Activated CD4-positive, alpha-beta T cell treated with anti-CD3 and anti-CD28 coated beads, Interleukin-2, amount 10 ng/mL, durations not matched to agents 24 days and 14 days (primary cell): ENCODE measurements around the gene INPP5E. TPM values are rescaled to one million over a fixed set of nuclear protein-coding genes. Genes with fewer than 3 reads are reported as not detected.

ENCODE experiments used
- DNase-seq: peaks from one replicate; pipeline ENCODE4 v3.0.0; 2022
- H3K27ac Mint-ChIP-seq: one replicate; pipeline ENCODE4 v1.8.0; 2022; ENCODE audit warnings: mild to moderate bottlenecking, mixed read lengths
- H3K27me3 Mint-ChIP-seq: one replicate; pipeline ENCODE4 v1.8.0; 2022; ENCODE audit warnings: mixed read lengths
- H3K36me3 Mint-ChIP-seq: one replicate; pipeline ENCODE4 v1.8.0; 2022; ENCODE audit warnings: low read depth, mild to moderate bottlenecking, mixed read lengths
- H3K4me1 Mint-ChIP-seq: one replicate; pipeline ENCODE4 v1.8.0; 2021; ENCODE audit warnings: mixed read lengths
- H3K4me3 Mint-ChIP-seq: one replicate; pipeline ENCODE4 v1.8.0; 2022; ENCODE audit warnings: mild to moderate bottlenecking, moderate library complexity, mixed read lengths
- H3K9me3 Mint-ChIP-seq: one replicate; pipeline ENCODE4 v1.8.0; 2021; ENCODE audit warnings: mixed read lengths
- intact Hi-C: fragments of 100-400 bp; cut with micrococcal nuclease; formaldehyde crosslinking; loops from one replicate; pipeline ENCODE4 v1.15.1; 2023
- total RNA-seq: library from RNA; stranded (reverse); gene quantifications from 2 replicates; pipeline ENCODE4 v1.2.3, GENCODE V29; 2022

Gene INPP5E
- total RNA-seq, 1 donor from 2014 or later = 20.6 TPM

DNA sequence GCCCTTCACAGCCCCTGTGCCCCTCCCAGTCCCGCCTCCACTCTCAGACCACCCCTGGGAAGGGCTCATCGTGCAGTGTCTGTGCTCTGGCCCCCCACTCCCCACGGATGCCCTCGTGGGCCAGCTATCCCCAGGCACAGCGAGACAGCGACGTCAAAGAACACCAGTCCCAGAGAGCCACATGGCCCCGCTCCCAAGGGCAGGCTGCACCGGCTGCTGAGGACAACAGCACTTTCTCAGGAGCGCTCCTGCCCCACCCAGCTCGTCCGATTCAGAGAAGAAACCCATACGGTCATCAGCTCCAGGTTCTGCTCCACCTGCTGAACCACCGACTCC is 34.9 kb downstream of the INPP5E start:
- no peak for DNase-seq
- Mint-ChIP-seq H3K9me3 (no peaks in the 10 kb centered on the region), H3K4me1 (peaks cover 48% of the 10 kb centered on the region), H3K4me3 (peak overlapping the region; percentile 80), H3K27me3 (no peaks in the 10 kb centered on the region), H3K36me3 (peaks cover 53% of the 10 kb centered on the region), H3K27ac (peak overlapping the region; percentile 86)
- intact Hi-C loops = loop anchor here (5.0 kb wide), 1 partner anchor 78 kb away; the partner anchor contains the start of gene SEC16A

DNA sequence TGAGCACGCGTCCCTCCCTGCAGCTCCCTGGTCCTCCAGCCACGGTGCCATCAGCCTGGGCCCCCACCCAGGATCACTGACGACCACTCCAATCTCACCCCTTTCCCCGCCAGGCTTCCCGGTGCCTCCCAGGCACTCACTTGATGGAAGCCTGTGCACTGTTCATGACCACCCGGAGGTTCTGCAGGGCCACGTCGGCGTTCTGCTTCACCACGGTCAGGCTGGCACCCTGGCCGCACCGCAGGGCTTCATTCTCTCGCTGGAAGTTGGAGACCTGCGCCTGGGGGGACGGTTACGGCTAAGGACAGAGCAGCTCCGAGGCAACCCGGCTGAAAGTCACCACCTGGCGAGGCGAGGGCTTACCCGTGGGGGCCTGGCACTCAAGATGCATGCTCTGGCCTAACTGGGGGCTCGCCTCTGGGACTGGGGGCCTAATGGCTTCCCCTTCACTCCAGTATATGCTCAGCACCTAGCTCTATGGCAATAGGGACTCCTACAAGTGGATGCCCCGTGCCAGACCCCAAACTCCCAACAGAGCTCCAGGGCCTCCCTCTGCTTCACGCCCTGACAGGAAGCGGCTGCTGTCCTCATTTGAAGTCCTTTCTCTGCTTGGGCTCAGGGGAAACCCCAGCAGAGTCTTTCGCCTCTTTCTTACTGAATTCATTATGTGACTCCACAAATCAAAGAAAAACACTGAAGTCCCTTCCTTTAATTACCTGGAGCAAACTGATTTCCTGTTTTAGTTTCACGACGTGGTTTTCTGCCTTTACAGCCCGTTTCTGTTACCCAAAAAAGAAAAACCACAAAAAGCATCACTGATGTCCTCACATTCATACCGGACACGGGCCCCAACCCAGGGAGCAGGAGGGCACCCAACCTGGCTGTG is 35.5 kb downstream of the INPP5E start:
- Mint-ChIP-seq H3K27me3 (no peaks in the 10 kb centered on the region), H3K9me3 (no peaks in the 10 kb centered on the region), H3K4me1 (peaks cover 44% of the 10 kb centered on the region), H3K27ac (peak overlapping the region; percentile 86), H3K36me3 (peaks cover 53% of the 10 kb centered on the region), H3K4me3 (peak overlapping the region; percentile 80)
- DNase-seq = peak; percentile 83
- intact Hi-C loops = loop anchor here (2.0 to 5.0 kb wide), 2 partner anchors 19 to 78 kb away; partner anchors contain the start of gene SEC16A

DNA sequence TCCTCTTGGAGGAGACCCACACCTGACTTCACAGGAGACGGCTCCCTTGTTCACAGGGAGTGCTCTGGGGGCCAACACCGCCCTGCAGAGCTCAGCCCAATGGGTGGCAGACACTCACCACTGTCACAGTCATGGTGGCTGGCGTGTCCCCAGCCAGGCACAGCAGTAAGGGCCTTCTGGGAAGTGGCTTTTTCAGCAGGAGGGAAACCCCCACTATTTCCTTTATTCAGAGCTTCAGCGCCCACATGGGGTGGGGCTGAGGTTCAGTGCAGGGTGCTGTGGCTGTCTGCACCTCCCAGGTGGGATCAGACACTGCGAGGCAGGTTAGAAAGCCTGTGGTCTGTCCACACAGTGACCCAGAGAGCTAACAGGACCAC is 36.1 kb downstream of the INPP5E start:
- Mint-ChIP-seq H3K4me3 (peak overlapping the region; percentile 80), H3K27me3 (no peaks in the 10 kb centered on the region), H3K9me3 (no peaks in the 10 kb centered on the region), H3K4me1 (peaks cover 44% of the 10 kb centered on the region), H3K27ac (peak overlapping the region; percentile 86), H3K36me3 (peaks cover 55% of the 10 kb centered on the region)
- peak; percentile 92 for DNase-seq
- intact Hi-C loops = loop anchor here (2.0 to 5.0 kb wide), 2 partner anchors 19 to 79 kb away; partner anchors contain the start of gene SEC16A

DNA sequence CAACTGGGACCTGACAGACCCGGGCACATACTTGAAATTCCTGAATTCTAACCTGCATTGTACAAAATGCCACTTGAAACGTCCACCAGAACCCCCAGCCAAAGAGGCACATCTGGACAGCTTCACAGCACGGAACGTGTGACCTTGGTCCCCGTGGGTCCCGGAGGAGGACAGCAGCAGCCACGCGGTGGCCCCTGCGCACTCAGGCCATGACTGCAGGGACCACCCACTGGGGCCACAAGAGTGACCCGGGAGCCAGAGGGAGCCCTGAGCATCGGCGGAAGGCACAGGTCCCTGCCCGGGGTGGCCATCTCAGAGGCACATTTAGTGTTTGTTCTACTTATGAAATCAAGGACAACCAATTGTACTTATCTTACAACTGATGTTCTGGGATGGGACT is 37.6 kb downstream of the INPP5E start:
- Mint-ChIP-seq H3K36me3 (peaks cover 54% of the 10 kb centered on the region), H3K9me3 (no peaks in the 10 kb centered on the region), H3K4me3 (no peak overlapping the region), H3K27ac (peak overlapping the region; percentile 53), H3K4me1 (peaks cover 43% of the 10 kb centered on the region), H3K27me3 (no peaks in the 10 kb centered on the region)
- DNase-seq = no peak
- intact Hi-C loops = loop anchor here (2.0 to 5.0 kb wide), 2 partner anchors 17 to 80 kb away; partner anchors contain the start of gene SEC16A

DNA sequence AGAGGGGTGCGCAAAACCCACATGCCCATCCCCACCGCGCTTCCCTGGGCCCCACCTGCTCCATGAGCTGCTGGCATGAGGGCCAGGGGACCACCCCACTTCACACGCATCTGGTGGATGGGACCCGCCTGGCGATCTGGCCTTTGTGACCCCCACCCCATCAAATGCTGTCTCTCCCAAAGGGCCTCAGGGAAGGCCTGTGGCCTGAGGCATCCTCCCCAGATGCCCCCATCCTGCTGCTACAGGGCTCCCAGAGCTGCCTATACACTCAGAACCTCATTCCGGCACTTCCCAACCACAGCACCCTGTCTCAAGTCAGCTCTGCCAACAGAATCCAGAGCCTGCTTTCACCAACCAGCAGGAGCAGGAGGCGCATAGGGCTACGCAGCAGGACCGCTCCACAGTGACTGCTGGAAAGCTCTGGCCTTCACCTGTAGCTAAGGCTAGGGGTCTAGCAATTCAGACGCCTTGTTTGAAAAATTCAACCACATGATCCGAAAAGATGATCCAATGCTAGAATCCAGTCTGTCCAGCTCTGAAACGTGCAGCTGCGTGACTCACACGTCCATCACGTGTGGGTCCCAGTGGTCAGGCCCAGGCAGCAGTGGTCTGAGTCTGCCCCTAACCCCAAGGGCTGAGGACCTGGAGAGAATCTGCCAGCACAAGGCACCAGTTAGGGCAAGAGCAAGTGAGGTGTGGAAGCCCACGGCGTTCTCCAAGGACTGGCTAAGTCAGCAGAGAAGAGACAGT is 38.3 kb downstream of the INPP5E start:
- H3K4me3 Mint-ChIP-seq = peak overlapping the region; percentile 23
- no peak for DNase-seq
- H3K27ac Mint-ChIP-seq = peak overlapping the region; percentile 15
- no peaks in the 10 kb centered on the region for H3K9me3 Mint-ChIP-seq
- H3K27me3 Mint-ChIP-seq = no peaks in the 10 kb centered on the region
- H3K36me3 Mint-ChIP-seq = peaks cover 57% of the 10 kb centered on the region
- intact Hi-C loops = loop anchor here (5.0 kb wide), 1 partner anchor 81 kb away; the partner anchor contains the start of gene SEC16A
- H3K4me1 Mint-ChIP-seq = peaks cover 43% of the 10 kb centered on the region

DNA sequence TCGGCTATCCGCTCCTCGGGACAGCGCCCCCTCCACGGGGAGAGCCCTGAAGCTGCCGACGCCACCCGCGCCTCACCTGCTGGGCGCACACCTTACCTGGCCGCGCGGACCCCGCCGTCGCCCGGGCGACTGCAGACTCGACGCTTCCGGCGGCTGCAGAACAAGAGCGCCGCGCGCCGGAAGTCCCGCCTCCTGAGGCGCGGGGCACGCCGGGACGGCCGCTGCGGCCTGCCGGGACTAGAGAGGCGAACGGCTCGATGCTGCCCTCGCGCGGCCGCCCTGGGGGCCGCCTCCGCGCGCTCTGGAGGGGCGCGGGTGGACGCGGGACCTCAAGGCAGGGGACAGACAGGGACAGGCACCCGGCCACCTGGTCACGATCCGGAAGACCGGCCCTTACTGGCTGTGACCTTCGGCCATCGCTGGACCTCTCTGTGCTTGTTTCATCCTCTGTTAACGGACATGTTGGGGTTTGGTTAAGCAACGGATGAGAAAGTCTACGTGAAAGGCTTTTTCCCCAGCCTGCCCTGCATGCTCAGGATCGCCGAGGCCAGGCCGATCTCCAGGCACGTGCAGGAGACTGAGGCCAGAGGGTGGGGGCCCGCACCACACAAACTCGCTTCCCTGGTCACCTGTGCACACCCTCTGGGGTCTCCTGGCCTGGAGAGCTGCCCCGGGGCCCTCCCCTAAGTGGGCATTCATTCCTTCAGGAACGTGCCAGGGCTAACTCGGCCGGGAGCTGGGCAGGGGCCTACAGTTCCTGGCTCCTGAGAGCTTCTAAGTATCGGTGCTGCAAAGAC is 39.4 kb downstream of the INPP5E start, which contains the start of gene SNAPC4:
TSS of gene SNAPC4 (minus strand) at position 133 of the 797 bp plus-strand sequence. CDS start 1,742 bp downstream, outside the sequence.
- intact Hi-C loops = loop anchor here (1.0 to 5.0 kb wide), 4 partner anchors 10 to 88 kb away; partner anchors contain the start of genes DNLZ, ENTR1, PMPCA and SEC16A
- Mint-ChIP-seq H3K9me3 (no peaks in the 10 kb centered on the region), H3K27ac (peak within 1 kb of the TSS; percentile 86), H3K4me3 (peak within 1 kb of the TSS; percentile 94), H3K27me3 (no peaks in the 10 kb centered on the region), H3K4me1 (peaks cover 40% of the 10 kb centered on the region), H3K36me3 (peaks cover 52% of the 10 kb centered on the region)
- peak; percentile 97 for DNase-seq

DNA sequence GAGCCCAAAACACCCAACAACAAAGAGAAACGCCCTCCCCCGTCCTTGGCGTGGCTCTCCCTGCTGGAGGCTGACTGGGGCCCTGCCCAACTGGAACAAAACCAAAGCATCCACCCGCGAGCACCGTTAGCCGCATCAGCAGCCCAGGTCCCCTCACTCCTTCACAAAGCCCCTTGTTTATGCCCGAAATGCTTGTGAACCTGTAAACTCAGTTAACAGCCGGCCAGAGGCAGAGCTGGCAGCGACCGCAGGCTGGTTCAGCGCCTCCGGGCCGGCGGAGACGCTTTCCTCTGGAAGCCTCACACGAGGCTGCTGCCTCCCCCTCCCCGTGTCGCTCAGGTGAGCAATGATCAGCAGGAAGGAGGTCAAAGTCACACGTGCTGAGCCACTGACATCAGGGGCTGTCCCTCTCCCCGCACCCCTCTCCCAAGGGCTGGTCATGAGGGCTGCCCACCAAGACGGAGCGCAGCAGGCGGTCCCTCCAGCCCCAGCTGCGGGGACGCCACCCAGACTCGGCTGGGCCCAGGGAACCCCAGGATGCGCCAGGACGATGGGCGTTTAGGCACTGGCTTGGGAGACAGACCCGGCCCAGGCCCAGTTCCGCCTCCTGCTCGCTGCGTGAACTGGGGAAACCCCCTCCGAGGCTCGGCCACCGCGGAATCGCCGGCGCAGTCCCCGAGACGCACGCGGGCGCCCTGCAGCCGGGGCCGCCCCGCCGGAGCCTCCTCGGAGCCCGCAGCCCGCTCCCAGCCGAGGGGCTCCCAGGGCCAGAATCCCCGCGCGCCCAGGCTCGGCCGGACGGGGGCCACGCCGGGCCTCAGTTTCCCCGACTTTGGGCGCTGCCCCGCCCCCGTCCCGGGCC is 40.2 kb downstream of the INPP5E start:
- peaks cover 33% of the 10 kb centered on the region for H3K4me1 Mint-ChIP-seq
- H3K9me3 Mint-ChIP-seq = no peaks in the 10 kb centered on the region
- H3K27ac Mint-ChIP-seq = peak overlapping the region; percentile 86
- intact Hi-C loops = loop anchor here (1.0 to 5.0 kb wide), 4 partner anchors 11 to 87 kb away; partner anchors contain the start of genes DNLZ, ENTR1, PMPCA and SEC16A
- DNase-seq = peak; percentile 82
- peaks cover 48% of the 10 kb centered on the region for H3K36me3 Mint-ChIP-seq
- H3K4me3 Mint-ChIP-seq = peak overlapping the region; percentile 94
- no peaks in the 10 kb centered on the region for H3K27me3 Mint-ChIP-seq

DNA sequence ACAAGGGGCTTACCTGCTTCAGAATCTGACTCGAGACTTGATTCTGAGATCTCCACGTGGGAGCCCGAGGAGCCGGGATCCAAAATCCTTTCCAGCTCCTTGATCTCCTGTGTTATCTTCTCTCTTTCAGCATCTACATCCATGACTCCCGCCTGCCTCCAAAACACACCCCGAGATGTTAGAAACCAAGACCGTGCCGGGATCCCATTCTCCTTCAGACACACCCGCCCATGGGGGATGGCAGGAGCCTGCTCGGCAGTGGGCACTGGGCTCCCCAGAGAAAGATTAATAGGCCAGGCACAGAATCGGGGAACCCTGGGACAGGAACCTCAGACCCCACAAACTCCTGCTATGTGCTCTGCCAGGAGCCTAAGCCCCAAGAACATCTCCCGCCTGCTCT is 41.4 kb downstream of the INPP5E start:
- Mint-ChIP-seq H3K36me3 (peaks cover 44% of the 10 kb centered on the region), H3K27ac (no peak overlapping the region), H3K4me1 (peaks cover 21% of the 10 kb centered on the region)

DNA sequence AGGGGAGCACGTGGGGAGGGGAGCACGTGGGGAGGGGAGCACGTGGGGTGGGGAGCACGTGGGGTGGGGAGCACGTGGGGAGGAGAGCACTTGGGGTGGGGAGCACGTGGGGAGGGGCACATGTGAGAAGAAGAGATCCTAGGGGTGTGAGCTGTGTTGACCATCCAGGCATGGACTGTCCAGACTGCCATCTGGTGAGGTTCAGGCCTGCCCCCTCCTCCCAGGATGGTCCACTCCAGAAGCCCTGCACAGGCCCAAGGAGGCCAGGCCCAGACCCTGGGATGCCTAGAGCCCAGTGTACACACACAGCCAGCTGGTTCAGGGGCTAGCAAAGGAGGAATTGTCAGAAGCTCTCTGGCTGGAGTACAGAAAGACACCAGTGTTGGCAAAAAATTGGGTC is 42.0 kb downstream of the INPP5E start:
- Mint-ChIP-seq H3K27me3 (no peaks in the 10 kb centered on the region), H3K9me3 (no peaks in the 10 kb centered on the region), H3K27ac (no peak overlapping the region), H3K36me3 (peaks cover 43% of the 10 kb centered on the region), H3K4me3 (no peak overlapping the region), H3K4me1 (peaks cover 21% of the 10 kb centered on the region)
- no peak for DNase-seq
- intact Hi-C loops = no loop called here

More for the DNA sequence above, 41.4 kb downstream of the INPP5E start:
- no peaks in the 10 kb centered on the region for H3K27me3 Mint-ChIP-seq
- intact Hi-C loops = no loop called here
- H3K9me3 Mint-ChIP-seq = no peaks in the 10 kb centered on the region
- DNase-seq = no peak
- H3K4me3 Mint-ChIP-seq = peak overlapping the region; percentile 94

DNA sequence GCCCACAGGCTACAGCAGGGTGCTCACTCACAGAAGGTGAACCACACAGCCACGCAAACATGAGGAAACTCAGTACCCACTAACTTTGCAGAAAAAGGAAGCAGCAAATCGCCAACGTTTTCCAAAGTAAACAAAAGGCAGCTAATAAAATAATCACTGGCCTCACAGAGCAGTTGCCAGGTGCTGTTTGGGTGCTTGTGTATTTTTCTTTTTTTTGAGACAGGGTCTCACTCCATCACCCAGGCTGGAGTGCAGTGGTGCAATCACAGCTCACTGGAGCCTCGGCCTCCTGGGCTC is 43.5 kb downstream of the INPP5E start:
- H3K4me3 Mint-ChIP-seq = no peak overlapping the region
- H3K9me3 Mint-ChIP-seq = no peaks in the 10 kb centered on the region
- H3K27ac Mint-ChIP-seq = no peak overlapping the region
- H3K27me3 Mint-ChIP-seq = no peaks in the 10 kb centered on the region
- peaks cover 13% of the 10 kb centered on the region for H3K4me1 Mint-ChIP-seq
- peaks cover 44% of the 10 kb centered on the region for H3K36me3 Mint-ChIP-seq
- DNase-seq = no peak
- intact Hi-C loops = no loop called here

DNA sequence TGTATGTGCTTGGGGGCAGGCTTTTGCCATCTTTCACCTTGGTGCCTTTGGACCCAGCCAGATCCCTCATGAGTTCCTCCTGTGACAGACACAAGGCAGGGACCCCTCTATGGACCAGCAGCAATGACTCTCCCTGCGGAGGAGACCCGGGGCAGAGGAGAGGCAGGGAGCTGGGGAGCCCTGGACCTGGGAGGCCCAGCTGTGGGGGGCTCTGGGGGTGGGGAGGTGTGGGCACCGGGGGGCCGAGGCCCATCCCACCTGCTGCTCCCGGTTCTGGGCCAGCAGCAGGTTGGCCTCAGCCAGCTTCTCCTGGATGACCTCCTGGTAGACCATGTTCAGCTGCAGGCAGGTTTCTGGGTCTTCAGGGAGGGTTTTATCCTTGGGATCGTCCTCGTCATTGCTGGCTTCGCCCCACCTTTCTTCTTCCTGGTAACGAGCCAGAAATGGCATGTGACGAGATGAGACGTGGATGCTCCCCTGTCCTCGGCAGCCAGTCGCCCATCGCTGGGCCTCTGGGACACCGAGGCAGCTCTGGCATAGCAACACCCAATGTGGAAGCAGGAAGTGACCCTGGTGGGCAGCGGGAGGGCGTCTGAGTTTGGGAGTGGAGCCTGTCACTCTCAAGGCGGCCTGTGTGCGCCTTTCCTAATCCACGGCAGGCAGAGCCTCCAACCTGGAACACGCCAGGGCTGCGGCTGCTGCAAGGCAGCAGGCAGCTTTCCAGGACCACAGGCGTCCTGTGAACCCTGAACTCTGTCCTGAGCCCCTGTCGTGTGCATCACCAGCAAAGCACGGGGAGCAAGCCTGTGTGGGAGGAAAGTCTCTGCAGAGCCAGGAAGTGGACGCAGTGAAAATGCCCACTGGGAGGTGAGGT is 44.1 kb downstream of the INPP5E start:
- Mint-ChIP-seq H3K4me3 (no peak overlapping the region), H3K4me1 (peaks cover 13% of the 10 kb centered on the region), H3K36me3 (peaks cover 46% of the 10 kb centered on the region), H3K27ac (no peak overlapping the region), H3K27me3 (no peaks in the 10 kb centered on the region), H3K9me3 (no peaks in the 10 kb centered on the region)
- DNase-seq = no peak
- intact Hi-C loops = no loop called here

DNA sequence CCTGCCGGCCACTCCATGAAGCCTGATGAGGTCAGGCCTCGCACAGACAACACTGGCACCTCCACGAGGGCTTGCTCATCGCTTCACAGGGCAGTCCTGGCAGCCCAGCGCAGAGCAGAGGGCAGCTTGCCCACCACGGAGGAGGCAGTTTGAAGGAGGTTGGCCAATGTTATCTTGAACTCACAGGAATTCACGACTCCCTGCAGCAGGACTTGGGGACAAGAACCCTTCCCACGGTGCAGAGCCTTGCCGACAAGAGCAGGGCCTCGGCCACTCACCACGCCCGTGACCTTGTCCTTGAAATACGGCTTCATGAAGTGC is 44.7 kb downstream of the INPP5E start:
- Mint-ChIP-seq H3K4me3 (no peak overlapping the region), H3K27ac (no peak overlapping the region), H3K9me3 (no peaks in the 10 kb centered on the region), H3K36me3 (peaks cover 47% of the 10 kb centered on the region), H3K4me1 (peaks cover 11% of the 10 kb centered on the region), H3K27me3 (no peaks in the 10 kb centered on the region)
- intact Hi-C loops = no loop called here
- no peak for DNase-seq
